ENCODE data around the gene GLIS1. TPM values are rescaled to one million over a fixed set of nuclear protein-coding genes. Genes with fewer than 3 reads are reported as not detected.

Gene GLIS1
- total and polyA plus RNA-seq, 5 donors from 2014 or later: not detected

GRCh38 chr1:53678507-53678906, 60.5 kb downstream of the GLIS1 start:
- DNase-seq: no peak
- Histone ChIP-seq H3K4me3 (ENCODE audit: low read depth, low read length) (no peak overlapping the region), H3K9me3 (ENCODE audit: control insufficient read depth in 2 of 2, low read length in 2 of 2) (no peaks in the 10 kb centered on the region), H3K27me3 (ENCODE audit: control insufficient read depth, insufficient read depth, low read length) (peaks cover 3% of the 10 kb centered on the region), H3K36me3 (ENCODE audit: control insufficient read depth, insufficient read depth, low read length) (no peaks in the 10 kb centered on the region), H3K27ac (ENCODE audit: insufficient read depth, low read length, poor library complexity, severe bottlenecking) (no peak overlapping the region), H3K4me1 (ENCODE audit: control insufficient read depth, insufficient read depth, low read length, poor library complexity, severe bottlenecking) (no peaks in the 10 kb centered on the region)
- Mint-ChIP-seq H3K4me3 (no peak overlapping the region), H3K36me3 (no peaks in the 10 kb centered on the region), H3K27ac (no peak overlapping the region), H3K27me3 (peaks cover 8% of the 10 kb centered on the region), H3K9me3 (no peaks in the 10 kb centered on the region), H3K4me1 (peaks cover 0 to 9% (median 1%) of the 10 kb centered on the region in 4 donors)
- no peak for ATAC-seq (ENCODE audit: low read depth in 2 of 2)

- no peaks in the 10 kb centered on the region for H3K9me3 Mint-ChIP-seq
- Histone ChIP-seq H3K36me3 (ENCODE audit: control insufficient read depth, insufficient read depth, low read length) (no peaks in the 10 kb centered on the region), H3K9me3 (ENCODE audit: control insufficient read depth in 2 of 2, low read length in 2 of 2) (no peaks in the 10 kb centered on the region), H3K4me3 (ENCODE audit: low read depth, low read length) (no peak overlapping the region), H3K4me1 (ENCODE audit: control insufficient read depth, insufficient read depth, low read length, poor library complexity, severe bottlenecking) (no peaks in the 10 kb centered on the region), H3K27ac (ENCODE audit: insufficient read depth, low read length, poor library complexity, severe bottlenecking) (no peak overlapping the region), H3K27me3 (ENCODE audit: control insufficient read depth, insufficient read depth, low read length) (peaks cover 3% of the 10 kb centered on the region)
- peaks cover 0 to 9% (median 1%) of the 10 kb centered on the region in 4 donors for H3K4me1 Mint-ChIP-seq
- ATAC-seq (ENCODE audit: low read depth in 2 of 2) (no peak), DNase-seq (no peak)
- no peak overlapping the region for H3K4me3 Mint-ChIP-seq
- H3K27me3 Mint-ChIP-seq: peaks cover 8% of the 10 kb centered on the region
- H3K27ac Mint-ChIP-seq: no peak overlapping the region
- H3K36me3 Mint-ChIP-seq: no peaks in the 10 kb centered on the region
These were observed 60.9 kb downstream of the GLIS1 start for GRCh38 chr1:53678046-53678445.

- Mint-ChIP-seq H3K27ac (no peak overlapping the region), H3K4me3 (no peak overlapping the region), H3K4me1 (peaks cover 0 to 9% (median 1%) of the 10 kb centered on the region in 4 donors), H3K36me3 (no peaks in the 10 kb centered on the region), H3K27me3 (peaks cover 8% of the 10 kb centered on the region), H3K9me3 (no peaks in the 10 kb centered on the region)
- Histone ChIP-seq H3K27me3 (ENCODE audit: control insufficient read depth, insufficient read depth, low read length) (peaks cover 3% of the 10 kb centered on the region), H3K4me1 (ENCODE audit: control insufficient read depth, insufficient read depth, low read length, poor library complexity, severe bottlenecking) (no peaks in the 10 kb centered on the region), H3K27ac (ENCODE audit: insufficient read depth, low read length, poor library complexity, severe bottlenecking) (no peak overlapping the region), H3K36me3 (ENCODE audit: control insufficient read depth, insufficient read depth, low read length) (no peaks in the 10 kb centered on the region), H3K4me3 (ENCODE audit: low read depth, low read length) (no peak overlapping the region), H3K9me3 (ENCODE audit: control insufficient read depth in 2 of 2, low read length in 2 of 2) (no peaks in the 10 kb centered on the region)
- no peak for ATAC-seq (ENCODE audit: low read depth in 2 of 2)
- no peak for DNase-seq
These were observed 61.5 kb downstream of the GLIS1 start for GRCh38 chr1:53677486-53677885.

GRCh38 chr1:53672785-53673184, 66.2 kb downstream of the GLIS1 start:
- Mint-ChIP-seq H3K27ac (no peak overlapping the region), H3K27me3 (no peaks in the 10 kb centered on the region), H3K36me3 (no peaks in the 10 kb centered on the region), H3K4me1 (no peaks in the 10 kb centered on the region), H3K9me3 (no peaks in the 10 kb centered on the region), H3K4me3 (no peak overlapping the region)
- H3K4me1 ChIP-seq (ENCODE audit: control insufficient read depth, insufficient read depth, low read length, poor library complexity, severe bottlenecking): no peaks in the 10 kb centered on the region
- H3K27ac ChIP-seq (ENCODE audit: insufficient read depth, low read length, poor library complexity, severe bottlenecking): no peak overlapping the region
- H3K36me3 ChIP-seq (ENCODE audit: control insufficient read depth, insufficient read depth, low read length): no peaks in the 10 kb centered on the region
- H3K9me3 ChIP-seq (ENCODE audit: control insufficient read depth in 2 of 2, low read length in 2 of 2): no peaks in the 10 kb centered on the region
- H3K4me3 ChIP-seq (ENCODE audit: low read depth, low read length): no peak overlapping the region
- no peak for ATAC-seq (ENCODE audit: low read depth in 2 of 2)
- H3K27me3 ChIP-seq (ENCODE audit: control insufficient read depth, insufficient read depth, low read length): no peaks in the 10 kb centered on the region
- DNase-seq: no peak

- Mint-ChIP-seq H3K27ac (no peak overlapping the region), H3K9me3 (no peaks in the 10 kb centered on the region), H3K4me3 (no peak overlapping the region), H3K27me3 (no peaks in the 10 kb centered on the region), H3K36me3 (no peaks in the 10 kb centered on the region), H3K4me1 (no peaks in the 10 kb centered on the region)
- ATAC-seq (ENCODE audit: low read depth in 2 of 2) (no peak), DNase-seq (no peak)
- Histone ChIP-seq H3K4me1 (ENCODE audit: control insufficient read depth, insufficient read depth, low read length, poor library complexity, severe bottlenecking) (no peaks in the 10 kb centered on the region), H3K36me3 (ENCODE audit: control insufficient read depth, insufficient read depth, low read length) (no peaks in the 10 kb centered on the region), H3K27ac (ENCODE audit: insufficient read depth, low read length, poor library complexity, severe bottlenecking) (no peak overlapping the region), H3K9me3 (ENCODE audit: control insufficient read depth in 2 of 2, low read length in 2 of 2) (no peaks in the 10 kb centered on the region), H3K27me3 (ENCODE audit: control insufficient read depth, insufficient read depth, low read length) (no peaks in the 10 kb centered on the region), H3K4me3 (ENCODE audit: low read depth, low read length) (no peak overlapping the region)
These were observed 66.7 kb downstream of the GLIS1 start for GRCh38 chr1:53672243-53672642.

GRCh38 chr1:53669621-53670191, 69.3 kb downstream of the GLIS1 start:
- H3K27me3 Mint-ChIP-seq: no peaks in the 10 kb centered on the region
- H3K27ac Mint-ChIP-seq: no peak overlapping the region
- H3K9me3 Mint-ChIP-seq: no peaks in the 10 kb centered on the region
- H3K4me3 Mint-ChIP-seq: no peak overlapping the region
- Histone ChIP-seq H3K27me3 (ENCODE audit: control insufficient read depth, insufficient read depth, low read length) (no peaks in the 10 kb centered on the region), H3K36me3 (ENCODE audit: control insufficient read depth, insufficient read depth, low read length) (no peaks in the 10 kb centered on the region), H3K4me3 (ENCODE audit: low read depth, low read length) (no peak overlapping the region), H3K27ac (ENCODE audit: insufficient read depth, low read length, poor library complexity, severe bottlenecking) (no peak overlapping the region), H3K9me3 (ENCODE audit: control insufficient read depth in 2 of 2, low read length in 2 of 2) (no peaks in the 10 kb centered on the region), H3K4me1 (ENCODE audit: control insufficient read depth, insufficient read depth, low read length, poor library complexity, severe bottlenecking) (no peaks in the 10 kb centered on the region)
- peaks cover 0 to 3% (median 0%) of the 10 kb centered on the region in 4 donors for H3K4me1 Mint-ChIP-seq
- H3K36me3 Mint-ChIP-seq: no peaks in the 10 kb centered on the region
- ATAC-seq (ENCODE audit: low read depth in 2 of 2) (no peak), DNase-seq (no peak)

- Histone ChIP-seq H3K27me3 (ENCODE audit: control insufficient read depth, insufficient read depth, low read length) (no peaks in the 10 kb centered on the region), H3K4me1 (ENCODE audit: control insufficient read depth, insufficient read depth, low read length, poor library complexity, severe bottlenecking) (no peaks in the 10 kb centered on the region), H3K27ac (ENCODE audit: insufficient read depth, low read length, poor library complexity, severe bottlenecking) (no peak overlapping the region), H3K36me3 (ENCODE audit: control insufficient read depth, insufficient read depth, low read length) (no peaks in the 10 kb centered on the region), H3K9me3 (ENCODE audit: control insufficient read depth in 2 of 2, low read length in 2 of 2) (no peaks in the 10 kb centered on the region), H3K4me3 (ENCODE audit: low read depth, low read length) (no peak overlapping the region)
- DNase-seq (no peak), ATAC-seq (ENCODE audit: low read depth in 2 of 2) (no peak)
- Mint-ChIP-seq H3K36me3 (no peaks in the 10 kb centered on the region), H3K27ac (no peak overlapping the region), H3K4me1 (peaks cover 0 to 3% (median 0%) of the 10 kb centered on the region in 4 donors), H3K27me3 (no peaks in the 10 kb centered on the region), H3K4me3 (no peak overlapping the region), H3K9me3 (no peaks in the 10 kb centered on the region)
These were observed 72.4 kb downstream of the GLIS1 start for GRCh38 chr1:53666566-53666965.

GRCh38 chr1:53665996-53666395, 73.0 kb downstream of the GLIS1 start:
- DNase-seq: no peak
- Mint-ChIP-seq H3K27ac (no peak overlapping the region), H3K4me1 (peaks cover 0 to 3% (median 0%) of the 10 kb centered on the region in 4 donors), H3K27me3 (no peaks in the 10 kb centered on the region), H3K9me3 (no peaks in the 10 kb centered on the region), H3K4me3 (no peak overlapping the region), H3K36me3 (no peaks in the 10 kb centered on the region)
- no peaks in the 10 kb centered on the region for H3K36me3 ChIP-seq (ENCODE audit: control insufficient read depth, insufficient read depth, low read length)
- no peaks in the 10 kb centered on the region for H3K9me3 ChIP-seq (ENCODE audit: control insufficient read depth in 2 of 2, low read length in 2 of 2)
- H3K27me3 ChIP-seq (ENCODE audit: control insufficient read depth, insufficient read depth, low read length): no peaks in the 10 kb centered on the region
- no peak overlapping the region for H3K4me3 ChIP-seq (ENCODE audit: low read depth, low read length)
- no peaks in the 10 kb centered on the region for H3K4me1 ChIP-seq (ENCODE audit: control insufficient read depth, insufficient read depth, low read length, poor library complexity, severe bottlenecking)
- ATAC-seq (ENCODE audit: low read depth in 2 of 2): no peak
- no peak overlapping the region for H3K27ac ChIP-seq (ENCODE audit: insufficient read depth, low read length, poor library complexity, severe bottlenecking)
